Urothelium cell line (cell line): ENCODE results near the gene RIPOR2.
"Not testable (repeated sequence)": the region's sequence is repeated elsewhere in the genome, so short reads cannot be mapped to it uniquely, and the experiment has no call there.

Experiments
- DNase-seq: peaks from one replicate; pipeline ENCODE4 v3.0.0; 2011; ENCODE audit warnings: low spot score, mixed read lengths
- FAIRE-seq: peaks from 2 replicates; lab custom pipeline; 2011; peaks lifted over from hg19 to GRCh38; lab: Jason Lieb, UNC

The RIPOR2 gene

GRCh38 chr6:24882835-24883555 lies 52.8 kb downstream of the RIPOR2 start:
- DNase-seq (no peak), FAIRE-seq (no peak)

GRCh38 chr6:24882295-24882694 lies 53.5 kb downstream of the RIPOR2 start:
- no peak for FAIRE-seq
- no peak for DNase-seq

GRCh38 chr6:24881376-24881775 lies 54.4 kb downstream of the RIPOR2 start:
- FAIRE-seq (no peak), DNase-seq (no peak)

GRCh38 chr6:24880451-24880850 lies 55.3 kb downstream of the RIPOR2 start:
- FAIRE-seq (no peak), DNase-seq (no peak)

GRCh38 chr6:24879351-24879750 lies 56.4 kb downstream of the RIPOR2 start:
- FAIRE-seq (no peak), DNase-seq (no peak)

GRCh38 chr6:24877747-24878146 lies 58.0 kb downstream of the RIPOR2 start:
- DNase-seq, FAIRE-seq: not testable (repeated sequence)

GRCh38 chr6:24876499-24877465 lies 59.0 kb downstream of the RIPOR2 start:
- DNase-seq (peak; percentile 10), FAIRE-seq (no peak)

- DNase-seq (no peak), FAIRE-seq (no peak)
Measured at GRCh38 chr6:24875534-24875901, 60.2 kb downstream of the RIPOR2 start.

GRCh38 chr6:24874776-24875533 lies 60.8 kb downstream of the RIPOR2 start:
- FAIRE-seq = no peak
- no peak for DNase-seq

- FAIRE-seq = no peak
- no peak for DNase-seq
Measured at GRCh38 chr6:24874128-24874527, 61.6 kb downstream of the RIPOR2 start.

GRCh38 chr6:24872779-24873178 lies 63.0 kb downstream of the RIPOR2 start:
- FAIRE-seq (no peak), DNase-seq (no peak)

- no peak for FAIRE-seq
- no peak for DNase-seq
Measured at GRCh38 chr6:24868765-24869164, 67.0 kb downstream of the RIPOR2 start.

GRCh38 chr6:24867104-24867703 lies 68.6 kb downstream of the RIPOR2 start:
- FAIRE-seq = no peak

GRCh38 chr6:24865161-24865560 lies 70.6 kb downstream of the RIPOR2 start:
- no peak for FAIRE-seq
- no peak for DNase-seq

More at GRCh38 chr6:24867104-24867703, 68.6 kb downstream of the RIPOR2 start:
- no peak for DNase-seq

GRCh38 chr6:24864343-24864742 lies 71.4 kb downstream of the RIPOR2 start:
- no peak for DNase-seq
- no peak for FAIRE-seq

- FAIRE-seq = no peak
- DNase-seq = no peak
Measured at GRCh38 chr6:24861934-24862333, 73.8 kb downstream of the RIPOR2 start.

GRCh38 chr6:24859608-24860200 lies 76.1 kb downstream of the RIPOR2 start:
- DNase-seq (no peak), FAIRE-seq (no peak)

- no peak for FAIRE-seq
- no peak for DNase-seq
Measured at GRCh38 chr6:24859132-24859531, 76.6 kb downstream of the RIPOR2 start.

GRCh38 chr6:24858177-24858653 lies 77.5 kb downstream of the RIPOR2 start:
- FAIRE-seq = no peak

More at GRCh38 chr6:24858177-24858653, 77.5 kb downstream of the RIPOR2 start:
- no peak for DNase-seq
